Globus pallidus (tissue), 1 donor: ENCODE measurements around the gene TMEM179.

Experiments used
- DNase-seq: peaks from one replicate; pipeline ENCODE4 v3.0.0-alpha.2; 2015; ENCODE audit warnings: low spot score

The TMEM179 gene

GRCh38 chr14:104569435-104569834 is 35.1 kb downstream of the TMEM179 start:
- no peak for DNase-seq

GRCh38 chr14:104568620-104569019 is 36.0 kb downstream of the TMEM179 start:
- DNase-seq: no peak

DNA sequence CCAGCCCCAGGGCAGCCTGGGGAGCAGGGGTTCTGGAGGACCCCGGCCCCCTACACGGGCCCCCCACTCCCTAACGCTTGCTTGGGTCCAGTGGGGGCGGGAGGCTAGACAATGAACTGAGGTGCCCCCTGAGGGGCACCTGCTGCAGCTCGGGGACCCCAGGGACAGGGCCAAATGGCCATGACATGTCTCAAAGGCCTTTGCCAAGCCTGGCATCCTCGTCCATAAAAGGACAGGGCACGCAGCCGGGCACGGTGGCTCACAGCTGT is 36.7 kb downstream of the TMEM179 start:
- no peak for DNase-seq

GRCh38 chr14:104567141-104567956 is 37.2 kb downstream of the TMEM179 start:
- DNase-seq: no peak

DNA sequence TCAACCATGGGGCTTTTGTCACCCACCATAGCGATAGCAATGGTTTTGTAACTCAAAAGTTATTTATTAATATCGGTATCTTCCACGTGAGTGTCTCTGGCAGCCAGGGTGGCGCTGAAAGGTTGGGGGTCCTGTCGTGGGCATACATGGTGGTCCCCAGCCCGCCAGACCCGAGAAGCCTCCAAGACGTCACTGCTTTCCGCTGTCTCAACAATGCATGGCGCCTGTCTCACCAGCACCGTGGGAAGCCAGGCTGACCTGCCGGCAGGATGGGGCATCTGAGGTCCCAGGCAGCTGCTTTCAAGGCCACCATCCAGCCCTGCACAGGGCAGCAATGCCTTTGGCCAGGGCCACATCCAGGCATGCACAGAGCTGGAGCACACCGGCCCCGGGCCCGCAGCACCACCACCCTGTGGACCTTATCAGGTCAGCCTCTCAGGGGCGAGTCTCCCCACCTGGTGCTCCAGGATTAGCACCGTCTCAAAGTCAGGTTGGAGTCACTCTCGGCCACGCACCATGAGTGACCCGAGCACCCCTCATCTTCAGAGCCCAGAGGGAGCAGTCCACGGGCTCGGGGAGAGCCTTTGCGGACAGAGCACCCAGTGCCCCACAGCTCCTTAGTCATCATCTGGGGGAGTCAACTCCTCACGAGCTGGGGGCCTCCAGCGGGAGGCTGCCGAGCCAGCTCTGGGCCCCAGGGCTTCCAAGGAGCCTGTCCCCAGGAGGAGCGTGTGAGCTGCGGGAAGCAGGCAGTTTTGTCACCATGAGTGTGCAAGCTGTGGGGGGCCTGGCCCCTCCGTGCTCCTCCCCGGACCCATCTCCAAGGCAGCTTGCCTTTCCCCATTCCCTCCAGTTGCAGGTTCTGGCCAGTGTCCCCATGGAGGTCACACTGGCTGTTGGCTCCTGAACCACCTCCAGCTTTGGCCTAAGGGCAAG is 39.6 kb downstream of the TMEM179 start:
- DNase-seq: no peak

GRCh38 chr14:104563742-104564615 is 40.6 kb downstream of the TMEM179 start:
- peak; percentile 51 for DNase-seq

GRCh38 chr14:104563191-104563741 is 41.3 kb downstream of the TMEM179 start:
- no peak for DNase-seq

DNA sequence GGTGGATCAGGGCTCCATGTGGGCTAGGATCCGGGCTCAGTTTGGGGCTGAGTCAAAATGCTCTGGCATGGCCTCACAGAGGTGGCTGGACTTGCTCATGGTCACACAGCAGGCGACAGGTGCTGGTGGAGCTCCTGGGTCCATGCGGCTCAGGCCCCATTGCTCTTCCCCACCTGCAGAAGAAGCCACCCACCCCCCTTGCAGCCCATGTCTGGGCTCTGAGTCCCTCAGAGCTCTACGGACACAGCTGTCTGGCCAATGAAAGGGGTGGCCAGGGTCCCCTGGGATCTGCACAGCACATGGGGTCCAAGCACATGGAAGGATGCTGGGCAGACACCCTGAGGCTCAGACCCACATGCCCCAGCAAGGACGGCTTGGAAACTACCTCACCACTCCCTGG is 42.0 kb downstream of the TMEM179 start:
- no peak for DNase-seq

- no peak for DNase-seq
Observed at GRCh38 chr14:104561632-104562495, 42.7 kb downstream of the TMEM179 start.

DNA sequence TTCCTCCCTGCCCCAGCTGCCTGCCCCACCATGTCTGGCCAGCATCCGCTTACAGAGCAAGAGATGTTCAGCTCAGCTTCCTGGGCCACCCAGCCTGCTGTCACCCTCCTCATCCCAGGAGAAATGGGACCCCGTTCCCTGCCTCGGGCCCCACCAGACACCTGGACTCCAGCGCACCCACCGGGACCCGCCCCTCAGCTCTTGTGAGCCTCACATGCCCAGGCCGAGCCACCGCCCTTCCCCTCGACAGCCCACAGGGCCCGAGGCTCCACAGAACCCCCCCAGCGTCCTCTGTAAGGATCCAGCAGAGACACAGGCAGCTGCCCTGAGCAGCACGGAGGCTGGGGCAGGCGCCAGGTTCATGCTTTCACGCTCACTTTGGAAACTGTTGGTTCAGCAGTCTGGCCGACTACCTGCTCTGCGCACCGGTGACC is 43.4 kb downstream of the TMEM179 start:
- DNase-seq: no peak

GRCh38 chr14:104560586-104560945 is 44.0 kb downstream of the TMEM179 start:
- DNase-seq: no peak

DNA sequence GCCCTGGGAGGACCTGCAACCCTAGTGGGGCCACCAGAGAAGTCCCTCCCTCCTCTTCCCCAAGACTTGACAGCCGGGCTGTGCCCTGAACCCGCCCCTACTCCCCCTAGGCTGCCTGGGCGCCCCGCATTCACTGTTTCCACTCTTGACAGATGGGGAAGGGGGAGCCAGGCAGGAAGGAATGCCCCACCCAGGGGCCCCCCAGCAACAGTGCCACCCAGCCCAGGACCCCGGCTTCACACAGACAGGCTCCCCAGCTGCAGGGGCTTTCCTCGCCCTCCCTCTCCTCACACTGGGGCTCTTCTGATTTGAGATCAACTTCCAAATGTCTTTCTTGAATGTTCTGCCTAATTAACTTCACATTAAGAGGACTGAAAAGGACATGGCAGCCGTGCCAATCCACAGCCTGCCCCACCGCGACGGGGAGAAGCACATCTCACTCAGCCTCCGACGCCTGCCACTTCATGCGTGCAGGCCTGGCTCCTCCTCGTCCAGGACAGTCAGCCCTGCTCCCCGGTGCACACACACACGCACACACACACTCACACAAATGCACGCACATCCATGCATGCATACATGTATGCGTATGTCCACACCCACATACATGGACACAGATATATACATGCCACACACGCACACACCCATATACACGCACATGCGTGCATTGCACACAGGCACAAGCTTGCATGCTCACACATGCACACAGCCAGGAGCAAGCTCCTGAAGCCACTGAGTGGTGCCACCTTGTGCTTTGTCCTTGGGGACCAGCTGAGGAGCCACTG is 44.6 kb downstream of the TMEM179 start:
- no peak for DNase-seq

DNA sequence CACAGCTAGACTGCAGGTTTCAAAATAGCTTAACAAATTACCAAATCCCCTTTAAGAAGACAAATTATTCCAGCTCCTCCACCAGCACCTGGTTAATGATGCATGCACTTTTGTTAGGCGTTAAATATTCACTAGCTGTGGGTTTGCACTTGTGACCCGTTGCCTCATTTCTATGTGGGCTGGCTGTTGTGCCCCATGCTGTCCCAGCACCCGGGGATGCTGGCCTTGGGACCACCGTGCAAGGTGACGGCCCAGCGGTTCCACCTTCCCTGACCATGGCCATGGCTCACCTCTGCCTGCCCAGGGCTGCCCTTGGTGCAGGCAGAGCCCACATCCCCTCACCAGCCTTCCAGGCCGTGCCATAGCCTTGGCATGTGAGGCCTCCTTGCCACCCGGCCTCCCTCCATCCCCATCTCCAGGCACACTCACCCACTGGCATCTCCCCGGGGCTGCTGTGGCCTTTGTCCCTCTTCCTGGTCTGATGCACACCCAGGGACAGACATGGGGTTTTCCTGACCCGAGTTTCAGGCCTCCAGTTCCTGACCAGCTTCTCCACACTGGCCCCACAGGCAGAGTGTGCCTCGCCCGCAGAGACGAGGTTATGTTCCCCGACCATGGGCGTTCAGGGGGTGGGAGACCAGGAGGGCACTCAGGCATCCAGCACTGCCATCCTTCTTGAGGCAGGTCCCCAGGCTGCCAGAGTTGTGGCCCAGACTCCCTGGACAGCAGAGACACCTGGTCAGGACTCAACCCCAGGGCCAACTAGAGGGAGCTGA is 45.4 kb downstream of the TMEM179 start:
- DNase-seq: no peak

DNA sequence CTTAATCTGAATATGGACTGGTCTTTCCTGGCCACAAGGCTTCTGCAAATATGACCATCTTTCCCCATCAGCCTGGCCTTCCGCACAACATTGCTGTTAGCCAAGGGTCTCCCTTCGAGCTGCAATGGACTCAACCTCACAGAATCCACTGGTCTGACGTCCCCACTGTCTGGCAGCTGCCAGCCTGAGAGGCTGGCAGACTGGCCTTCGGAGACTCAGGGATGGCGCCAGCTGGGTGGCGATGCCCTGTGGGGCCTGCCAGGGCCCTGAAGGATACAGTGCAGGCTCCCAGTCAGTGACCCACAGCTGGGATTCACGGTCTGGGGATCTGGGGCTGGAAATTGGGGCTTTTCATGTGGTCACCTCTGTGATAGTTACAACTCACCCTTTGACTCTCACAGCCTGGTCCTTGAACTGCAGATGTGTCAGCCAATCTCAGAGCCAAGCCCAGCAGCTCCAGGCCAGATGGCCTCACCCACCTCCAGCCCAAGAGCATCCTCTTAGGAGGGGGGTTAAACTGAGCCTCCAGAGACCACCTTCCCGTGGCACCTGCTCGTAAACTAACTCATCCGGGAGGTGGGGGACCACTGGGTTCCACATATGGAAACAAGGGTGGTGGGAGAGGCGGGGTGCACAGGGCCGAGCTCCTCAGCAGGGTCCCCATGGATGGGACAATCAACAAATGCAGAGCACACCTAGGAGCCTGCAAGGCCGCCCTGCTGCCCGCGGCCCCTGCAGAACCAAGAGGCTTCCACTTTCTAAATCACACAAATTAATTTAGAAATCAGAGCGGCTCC is 46.1 kb downstream of the TMEM179 start:
- DNase-seq: no peak

DNA sequence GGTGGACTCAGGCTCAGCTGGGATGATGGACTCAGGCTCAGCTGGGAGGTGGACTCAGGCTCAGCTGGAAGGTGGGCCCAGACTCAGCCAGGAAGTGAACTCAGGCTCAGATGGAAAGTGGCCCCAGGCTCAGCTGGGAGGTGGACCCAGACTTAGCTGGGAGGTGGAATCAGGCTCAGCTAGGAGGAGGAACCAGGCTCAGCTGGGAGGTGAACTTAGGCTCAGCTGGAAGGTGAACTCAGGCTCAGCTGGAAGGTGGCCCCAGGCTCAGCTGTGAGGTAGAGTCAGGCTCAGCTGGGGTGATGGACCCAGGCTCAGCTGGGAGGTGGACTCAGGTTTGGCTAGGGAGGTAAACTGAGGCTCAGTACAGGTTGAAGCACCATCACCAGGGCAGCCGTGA is 46.8 kb downstream of the TMEM179 start:
- no peak for DNase-seq

DNA sequence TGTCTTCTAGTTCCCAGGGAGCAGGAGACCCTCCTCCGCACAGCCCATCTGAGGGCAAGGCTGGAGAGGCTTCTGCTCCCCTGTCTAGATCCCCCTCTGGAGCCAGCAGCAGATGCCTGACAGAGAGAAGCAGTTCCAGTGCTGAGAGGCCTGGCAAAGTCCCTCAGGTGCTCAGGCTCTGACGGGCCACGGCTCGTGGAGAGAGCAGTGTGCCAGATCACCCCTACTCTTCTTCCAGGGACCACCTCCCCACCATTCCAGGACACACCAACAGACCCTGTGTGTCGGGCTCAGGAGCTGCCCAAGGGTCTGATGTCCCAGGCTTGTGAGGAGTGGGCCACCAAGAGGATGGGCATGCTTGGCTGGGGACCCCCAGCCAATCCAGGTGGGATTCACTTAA is 47.5 kb downstream of the TMEM179 start:
- DNase-seq: no peak

DNA sequence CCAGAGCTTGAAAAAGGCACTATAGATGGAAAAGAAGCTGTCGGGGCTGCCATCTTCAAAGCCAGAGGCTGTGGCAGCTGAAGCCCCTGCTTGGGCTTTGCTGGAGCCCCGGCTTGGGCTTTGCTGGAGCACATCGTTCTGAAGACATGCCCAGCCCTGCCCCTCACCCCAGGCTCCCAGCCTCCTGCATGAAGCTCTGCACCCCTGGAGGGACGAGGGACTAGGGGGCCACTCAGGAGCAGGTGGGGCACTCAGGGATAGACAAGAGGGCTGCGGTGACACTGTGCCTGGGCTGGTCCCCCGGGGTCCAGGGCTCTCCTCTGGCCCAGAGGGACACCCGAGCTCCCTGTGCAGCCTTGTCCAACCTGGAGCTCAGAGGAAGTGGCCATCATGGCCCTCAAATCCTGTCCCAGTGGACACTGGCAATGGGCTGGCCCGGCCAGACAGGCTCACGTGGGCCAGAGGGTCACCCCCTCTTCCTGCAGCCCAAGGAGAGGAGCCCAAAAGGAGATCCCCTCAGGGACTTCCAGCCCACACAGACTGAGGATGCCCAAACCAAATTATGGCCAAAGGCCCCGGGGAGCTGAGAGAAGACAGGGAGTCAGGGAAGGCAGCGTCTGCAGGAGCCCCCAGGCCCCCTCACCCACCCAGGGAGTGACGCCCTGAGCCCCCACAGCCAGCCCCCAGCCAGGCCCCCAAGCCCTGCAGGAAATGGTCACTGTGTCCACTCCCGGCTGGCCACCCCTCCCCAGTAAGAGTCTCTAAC is 48.1 kb downstream of the TMEM179 start:
- no peak for DNase-seq
